ENCODE measurements around the gene TEC. TPM values are rescaled to one million over a fixed set of nuclear protein-coding genes. Genes with fewer than 3 reads are reported as not detected.

TEC gene
- total and polyA plus RNA-seq, 4 donors: 0.98 to 2.6 (median 1.6) TPM

- Histone ChIP-seq H3K27ac (ENCODE audit: low read depth, low read length) (no peak overlapping the region), H3K9me3 (ENCODE audit: control insufficient read depth, insufficient read depth, low read length) (no peaks in the 10 kb centered on the region), H3K4me1 (ENCODE audit: control insufficient read depth, insufficient read depth, low read length) (no peaks in the 10 kb centered on the region), H3K27me3 (ENCODE audit: control insufficient read depth, insufficient read depth, low read length) (no peaks in the 10 kb centered on the region), H3K36me3 (ENCODE audit: control insufficient read depth, insufficient read depth, low read length) (no peaks in the 10 kb centered on the region), H3K4me3 (ENCODE audit: low read depth, low read length) (no peak overlapping the region)
- DNase-seq (ENCODE audit: low read depth in 4 of 6, low spot score in 6 of 6): no peak
- WGBS (ENCODE audit: insufficient coverage): 83% methylated on average over 4 of the region's 4 CpGs
Observed at GRCh38 chr4:48255959-48256342, 13.7 kb downstream of the TEC start.

- Histone ChIP-seq H3K4me1 (ENCODE audit: control insufficient read depth, insufficient read depth, low read length) (no peaks in the 10 kb centered on the region), H3K27ac (ENCODE audit: low read depth, low read length) (no peak overlapping the region), H3K27me3 (ENCODE audit: control insufficient read depth, insufficient read depth, low read length) (no peaks in the 10 kb centered on the region), H3K4me3 (ENCODE audit: low read depth, low read length) (no peak overlapping the region), H3K36me3 (ENCODE audit: control insufficient read depth, insufficient read depth, low read length) (no peaks in the 10 kb centered on the region), H3K9me3 (ENCODE audit: control insufficient read depth, insufficient read depth, low read length) (no peaks in the 10 kb centered on the region)
- WGBS (ENCODE audit: insufficient coverage): 78% methylated on average over 6 of the region's 6 CpGs
- DNase-seq (ENCODE audit: low read depth in 4 of 6, low spot score in 6 of 6): no peak
Observed at GRCh38 chr4:48255072-48255958, 14.3 kb downstream of the TEC start.

GRCh38 chr4:48254381-48255071 is 15.1 kb downstream of the TEC start:
- H3K36me3 ChIP-seq (ENCODE audit: control insufficient read depth, insufficient read depth, low read length): no peaks in the 10 kb centered on the region
- H3K4me3 ChIP-seq (ENCODE audit: low read depth, low read length): no peak overlapping the region
- H3K27ac ChIP-seq (ENCODE audit: low read depth, low read length): no peak overlapping the region
- no peaks in the 10 kb centered on the region for H3K9me3 ChIP-seq (ENCODE audit: control insufficient read depth, insufficient read depth, low read length)
- WGBS (ENCODE audit: insufficient coverage): 58% methylated on average over 4 of the region's 6 CpGs
- no peaks in the 10 kb centered on the region for H3K4me1 ChIP-seq (ENCODE audit: control insufficient read depth, insufficient read depth, low read length)
- H3K27me3 ChIP-seq (ENCODE audit: control insufficient read depth, insufficient read depth, low read length): no peaks in the 10 kb centered on the region
- DNase-seq (ENCODE audit: low read depth in 4 of 6, low spot score in 6 of 6): peak in 2 of 6 donors; percentile 69 to 85

- Histone ChIP-seq H3K4me3 (ENCODE audit: low read depth, low read length) (no peak overlapping the region), H3K27me3 (ENCODE audit: control insufficient read depth, insufficient read depth, low read length) (no peaks in the 10 kb centered on the region), H3K27ac (ENCODE audit: low read depth, low read length) (no peak overlapping the region), H3K4me1 (ENCODE audit: control insufficient read depth, insufficient read depth, low read length) (no peaks in the 10 kb centered on the region), H3K36me3 (ENCODE audit: control insufficient read depth, insufficient read depth, low read length) (no peaks in the 10 kb centered on the region), H3K9me3 (ENCODE audit: control insufficient read depth, insufficient read depth, low read length) (no peaks in the 10 kb centered on the region)
- DNase-seq (ENCODE audit: low read depth in 4 of 6, low spot score in 6 of 6): no peak
Observed at GRCh38 chr4:48252313-48252712, 17.3 kb downstream of the TEC start.

- Histone ChIP-seq H3K4me3 (ENCODE audit: low read depth, low read length) (no peak overlapping the region), H3K4me1 (ENCODE audit: control insufficient read depth, insufficient read depth, low read length) (no peaks in the 10 kb centered on the region), H3K27ac (ENCODE audit: low read depth, low read length) (no peak overlapping the region), H3K27me3 (ENCODE audit: control insufficient read depth, insufficient read depth, low read length) (no peaks in the 10 kb centered on the region), H3K36me3 (ENCODE audit: control insufficient read depth, insufficient read depth, low read length) (no peaks in the 10 kb centered on the region), H3K9me3 (ENCODE audit: control insufficient read depth, insufficient read depth, low read length) (no peaks in the 10 kb centered on the region)
- 95% methylated on average over 2 of the region's 2 CpGs for WGBS (ENCODE audit: insufficient coverage)
- DNase-seq (ENCODE audit: low read depth in 4 of 6, low spot score in 6 of 6): no peak
Observed at GRCh38 chr4:48250980-48251379, 18.7 kb downstream of the TEC start.

- WGBS (ENCODE audit: insufficient coverage): no CpG with 5 or more reads among the region's 4 CpGs
- no peaks in the 10 kb centered on the region for H3K27me3 ChIP-seq (ENCODE audit: control insufficient read depth, insufficient read depth, low read length)
- no peak overlapping the region for H3K4me3 ChIP-seq (ENCODE audit: low read depth, low read length)
- H3K4me1 ChIP-seq (ENCODE audit: control insufficient read depth, insufficient read depth, low read length): no peaks in the 10 kb centered on the region
- H3K9me3 ChIP-seq (ENCODE audit: control insufficient read depth, insufficient read depth, low read length): no peaks in the 10 kb centered on the region
- H3K36me3 ChIP-seq (ENCODE audit: control insufficient read depth, insufficient read depth, low read length): no peaks in the 10 kb centered on the region
- H3K27ac ChIP-seq (ENCODE audit: low read depth, low read length): no peak overlapping the region
- DNase-seq (ENCODE audit: low read depth in 4 of 6, low spot score in 6 of 6): no peak
Observed at GRCh38 chr4:48250343-48250742, 19.3 kb downstream of the TEC start.

GRCh38 chr4:48249378-48249777 is 20.3 kb downstream of the TEC start:
- Histone ChIP-seq H3K4me1 (ENCODE audit: control insufficient read depth, insufficient read depth, low read length) (no peaks in the 10 kb centered on the region), H3K4me3 (ENCODE audit: low read depth, low read length) (no peak overlapping the region), H3K36me3 (ENCODE audit: control insufficient read depth, insufficient read depth, low read length) (no peaks in the 10 kb centered on the region), H3K9me3 (ENCODE audit: control insufficient read depth, insufficient read depth, low read length) (no peaks in the 10 kb centered on the region), H3K27me3 (ENCODE audit: control insufficient read depth, insufficient read depth, low read length) (no peaks in the 10 kb centered on the region), H3K27ac (ENCODE audit: low read depth, low read length) (no peak overlapping the region)
- whole genome bisulfite sequencing (ENCODE audit: insufficient coverage): no CpG with 5 or more reads among the region's 1 CpG
- DNase-seq (ENCODE audit: low read depth in 4 of 6, low spot score in 6 of 6): no peak

GRCh38 chr4:48248559-48248953 is 21.1 kb downstream of the TEC start:
- Histone ChIP-seq H3K4me1 (ENCODE audit: control insufficient read depth, insufficient read depth, low read length) (no peaks in the 10 kb centered on the region), H3K27me3 (ENCODE audit: control insufficient read depth, insufficient read depth, low read length) (no peaks in the 10 kb centered on the region), H3K9me3 (ENCODE audit: control insufficient read depth, insufficient read depth, low read length) (no peaks in the 10 kb centered on the region), H3K4me3 (ENCODE audit: low read depth, low read length) (no peak overlapping the region), H3K27ac (ENCODE audit: low read depth, low read length) (no peak overlapping the region), H3K36me3 (ENCODE audit: control insufficient read depth, insufficient read depth, low read length) (no peaks in the 10 kb centered on the region)
- no CpG with 5 or more reads among the region's 1 CpG for WGBS (ENCODE audit: insufficient coverage)
- DNase-seq (ENCODE audit: low read depth in 4 of 6, low spot score in 6 of 6): no peak

- Histone ChIP-seq H3K27ac (ENCODE audit: low read depth, low read length) (no peak overlapping the region), H3K27me3 (ENCODE audit: control insufficient read depth, insufficient read depth, low read length) (no peaks in the 10 kb centered on the region), H3K4me3 (ENCODE audit: low read depth, low read length) (no peak overlapping the region), H3K36me3 (ENCODE audit: control insufficient read depth, insufficient read depth, low read length) (no peaks in the 10 kb centered on the region), H3K9me3 (ENCODE audit: control insufficient read depth, insufficient read depth, low read length) (no peaks in the 10 kb centered on the region), H3K4me1 (ENCODE audit: control insufficient read depth, insufficient read depth, low read length) (no peaks in the 10 kb centered on the region)
- DNase-seq (ENCODE audit: low read depth in 4 of 6, low spot score in 6 of 6): no peak
- WGBS (ENCODE audit: insufficient coverage): 88% methylated on average over 5 of the region's 5 CpGs
Observed at GRCh38 chr4:48247878-48248558, 21.6 kb downstream of the TEC start.
